ENCODE measurements around the gene TGFB1I1. TPM values are rescaled to one million over a fixed set of nuclear protein-coding genes. Genes with fewer than 3 reads are reported as not detected.
"Not testable (repeated sequence)": the region's sequence is repeated elsewhere in the genome, so short reads cannot be mapped to it uniquely, and the experiment has no call there.

The TGFB1I1 gene
- total RNA-seq, 8 experiments from 2014 or later, result 0.87 to 18.3 (median 3.0) TPM

DNA sequence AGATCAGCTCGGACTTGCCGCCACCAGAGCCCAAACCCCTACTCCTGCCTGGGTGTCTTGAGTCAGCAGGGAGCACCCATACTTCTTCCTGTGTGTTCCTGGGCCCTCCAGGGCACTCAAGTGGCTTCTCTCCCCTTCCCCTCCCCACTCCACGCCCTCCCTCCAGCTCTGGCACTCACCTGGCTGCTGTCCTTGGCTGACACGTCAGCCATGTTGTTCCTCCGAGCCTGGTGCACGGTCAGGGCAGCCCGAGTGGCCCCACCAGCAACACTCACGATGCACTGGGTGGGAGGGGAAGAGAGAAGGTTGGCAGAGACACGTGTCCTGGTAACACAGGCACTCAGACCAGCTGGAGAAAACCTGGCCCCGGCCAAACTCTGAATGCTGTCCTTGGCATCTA, 24.7 kb downstream of the TGFB1I1 start:
- ATAC-seq (replicated peaks in 6 of 8), result no peak
- H3K27ac ChIP-seq, result no peak overlapping the region
- 95 to 100% (median 100%) methylated on average over 3 to 4 of the region's 10 CpGs; no CpG with 5 or more reads in 7 of the 10 experiments for WGBS, 10 experiments
- in situ Hi-C loops (cut with MboI; ENCODE audit: low pct_unique_long_range_greater_than_20kb in 2 of 9, low sequenced_read_pairs in 9 of 9, unreplicated experiment in 9 of 9), result no loop called here
- no peak overlapping the region for H3K4me3 ChIP-seq
- no peaks in the 10 kb centered on the region for H3K4me1 ChIP-seq (replicated peaks in 1 of 2)

DNA sequence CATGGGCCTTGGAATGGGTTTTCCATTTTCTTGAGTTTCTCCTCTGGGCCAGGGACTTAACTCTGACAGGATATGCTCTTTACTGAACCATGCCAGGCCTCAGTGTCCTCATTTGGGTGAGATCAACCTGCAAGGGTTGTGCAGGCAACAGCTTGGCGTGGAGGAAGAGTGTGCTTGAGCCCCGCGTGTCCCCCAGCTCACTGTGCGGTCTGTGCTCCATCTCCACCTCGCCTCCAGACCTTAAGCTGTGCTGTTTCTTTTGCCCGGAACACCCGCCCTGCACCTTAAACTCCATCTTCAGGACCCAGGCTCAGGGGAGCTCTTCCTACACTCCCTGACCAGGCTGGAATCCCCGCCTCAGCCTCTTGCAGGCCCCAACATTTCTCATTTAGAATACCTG, 26.5 kb downstream of the TGFB1I1 start:
- WGBS, 10 experiments, result 90 to 100% (median 93%) methylated on average over 1 to 7 of the region's 8 CpGs; no CpG with 5 or more reads in 5 of the 10 experiments
- ATAC-seq (replicated peaks in 6 of 8), result no peak
- no peak overlapping the region for H3K27ac ChIP-seq
- H3K4me1 ChIP-seq (replicated peaks in 1 of 2), result no peaks in the 10 kb centered on the region
- in situ Hi-C loops (cut with MboI; ENCODE audit: low pct_unique_long_range_greater_than_20kb in 2 of 9, low sequenced_read_pairs in 9 of 9, unreplicated experiment in 9 of 9), result no loop called here
- no peak overlapping the region for H3K4me3 ChIP-seq

DNA sequence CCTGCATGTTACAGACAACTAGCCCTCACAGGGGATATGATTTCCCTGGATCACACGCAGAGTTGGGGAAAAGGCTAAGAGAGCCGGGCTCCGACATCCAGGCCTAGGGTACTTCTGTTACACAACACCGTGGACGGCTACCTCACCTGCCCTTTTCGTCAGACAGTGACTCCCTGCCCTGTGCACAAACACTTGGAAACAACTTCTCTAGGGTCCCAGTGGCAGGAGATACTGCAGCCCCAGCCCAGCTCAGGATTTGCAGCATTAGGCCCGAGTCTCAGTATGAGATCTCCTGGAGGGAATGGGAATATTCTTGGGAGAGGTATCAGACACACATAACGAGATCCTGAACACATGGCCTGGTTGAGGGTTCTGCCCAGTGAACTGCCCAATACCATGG, 28.0 kb downstream of the TGFB1I1 start:
- H3K4me1 ChIP-seq (replicated peaks in 1 of 2), result no peaks in the 10 kb centered on the region
- WGBS, 10 experiments, result 75 to 100% (median 97%) methylated on average over 1 to 6 of the region's 8 CpGs; no CpG with 5 or more reads in 3 of the 10 experiments
- no peak overlapping the region for H3K4me3 ChIP-seq
- ATAC-seq (replicated peaks in 6 of 8), result no peak
- in situ Hi-C loops (cut with MboI; ENCODE audit: low pct_unique_long_range_greater_than_20kb in 2 of 9, low sequenced_read_pairs in 9 of 9, unreplicated experiment in 9 of 9), result loop anchor here in 2 of 9 experiments (25.0 kb wide), 1 partner anchor 187 kb away; no protein-coding TSS in a partner anchor
- no peak overlapping the region for H3K27ac ChIP-seq

DNA sequence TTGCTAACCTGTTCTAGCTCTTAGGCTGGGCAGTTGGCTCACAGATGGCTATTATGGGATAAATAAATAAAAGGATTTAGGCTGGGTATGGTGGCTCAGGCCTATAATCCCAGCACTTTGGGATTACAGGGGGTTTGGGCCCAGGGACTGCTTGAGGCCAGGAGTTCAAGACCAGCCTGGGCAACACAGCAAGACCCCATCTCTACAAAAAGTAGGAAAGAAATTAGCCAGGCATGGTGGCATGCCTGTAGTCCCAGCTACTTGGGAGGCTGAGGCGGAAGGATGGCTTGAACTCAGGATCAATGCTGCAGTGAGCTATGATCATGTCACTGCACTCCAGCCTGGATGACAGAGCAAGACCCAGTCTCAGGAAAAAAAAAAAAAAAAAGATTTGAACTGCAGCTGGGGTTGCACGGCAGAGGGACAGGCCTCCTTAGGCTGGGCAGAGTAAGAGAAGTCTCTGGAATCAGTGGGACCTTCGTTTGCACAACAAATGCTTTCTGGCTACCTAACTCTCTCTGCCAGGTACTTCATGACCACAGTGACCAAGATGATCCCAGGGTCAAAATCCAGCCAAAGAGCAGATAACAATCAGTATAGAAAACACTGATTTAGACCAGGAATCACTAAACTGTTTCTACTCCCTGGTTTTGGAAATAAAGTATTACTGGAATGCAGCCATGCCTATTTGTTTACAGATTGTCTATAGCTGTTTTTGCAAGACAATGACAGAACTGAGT, 29.4 kb downstream of the TGFB1I1 start:
- in situ Hi-C loops (cut with MboI; ENCODE audit: low pct_unique_long_range_greater_than_20kb in 2 of 9, low sequenced_read_pairs in 9 of 9, unreplicated experiment in 9 of 9), result loop anchor here in 2 of 9 experiments (25.0 kb wide), 1 partner anchor 186 kb away; no protein-coding TSS in a partner anchor
- WGBS, 10 experiments, result 40 to 61% (median 51%) methylated on average over 1 to 3 of the region's 3 CpGs; no CpG with 5 or more reads in 5 of the 10 experiments
- no peak overlapping the region for H3K4me3 ChIP-seq
- H3K27ac ChIP-seq, result no peak overlapping the region
- H3K4me1 ChIP-seq (replicated peaks in 1 of 2), result no peaks in the 10 kb centered on the region
- peak in 1 of 8 experiments; percentile 36 for ATAC-seq (replicated peaks in 6 of 8)

DNA sequence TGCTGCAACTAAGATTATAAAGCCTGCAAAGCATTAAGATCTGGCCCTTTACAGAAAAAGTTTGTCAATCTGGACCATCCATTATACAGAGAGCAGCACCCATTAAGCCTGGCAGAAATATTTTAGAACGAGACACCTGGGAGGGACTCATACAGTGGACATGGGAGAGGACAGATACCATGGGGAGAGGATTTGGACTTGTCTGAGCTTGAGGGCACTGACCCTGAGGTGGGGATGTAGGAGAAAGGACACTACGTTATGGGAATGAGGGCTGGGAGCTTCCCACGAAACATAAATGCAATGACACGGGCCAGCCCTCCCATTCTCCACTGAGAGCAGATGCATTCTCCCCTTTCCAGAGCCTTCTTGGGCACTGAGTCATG, 30.0 kb downstream of the TGFB1I1 start:
- in situ Hi-C loops (cut with MboI; ENCODE audit: low pct_unique_long_range_greater_than_20kb in 2 of 9, low sequenced_read_pairs in 9 of 9, unreplicated experiment in 9 of 9), result loop anchor here in 2 of 9 experiments (25.0 kb wide), 1 partner anchor 185 kb away; no protein-coding TSS in a partner anchor
- H3K4me3 ChIP-seq, result no peak overlapping the region
- no peak overlapping the region for H3K27ac ChIP-seq
- H3K4me1 ChIP-seq (replicated peaks in 1 of 2), result peaks cover 3% of the 10 kb centered on the region in 2 donors
- ATAC-seq (replicated peaks in 6 of 8), result no peak
- WGBS, 10 experiments, result 53 to 93% (median 68%) methylated on average over 1 to 4 of the region's 4 CpGs; no CpG with 5 or more reads in 4 of the 10 experiments

DNA sequence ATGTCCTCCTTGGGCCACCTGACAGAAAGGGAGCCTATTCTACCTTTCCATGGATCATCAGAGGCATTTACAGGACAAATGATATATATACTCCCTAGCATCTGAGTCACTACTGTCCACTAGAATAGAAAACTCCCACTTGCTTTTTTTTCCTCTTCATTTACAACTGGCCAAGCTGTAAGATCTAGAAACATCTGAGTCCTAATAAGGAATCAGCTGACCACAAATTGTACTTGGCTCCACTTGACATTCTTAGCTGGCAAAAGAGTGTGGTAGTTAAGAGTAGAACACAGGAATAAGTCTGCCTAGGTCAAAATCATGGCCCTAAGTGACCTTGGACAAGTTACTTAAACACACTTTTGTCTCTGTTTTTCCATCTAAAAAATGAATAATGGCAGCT, 31.0 kb downstream of the TGFB1I1 start:
- Histone ChIP-seq H3K27ac (no peak overlapping the region), H3K4me3 (no peak overlapping the region), H3K4me1 (replicated peaks in 1 of 2) (peaks cover 7% of the 10 kb centered on the region in 2 donors)
- in situ Hi-C loops (cut with MboI; ENCODE audit: low pct_unique_long_range_greater_than_20kb in 2 of 9, low sequenced_read_pairs in 9 of 9, unreplicated experiment in 9 of 9), result loop anchor here in 2 of 9 experiments (25.0 kb wide), 1 partner anchor 184 kb away; no protein-coding TSS in a partner anchor
- ATAC-seq (replicated peaks in 6 of 8), result peak in 2 of 8 experiments; percentile 22 to 34

DNA sequence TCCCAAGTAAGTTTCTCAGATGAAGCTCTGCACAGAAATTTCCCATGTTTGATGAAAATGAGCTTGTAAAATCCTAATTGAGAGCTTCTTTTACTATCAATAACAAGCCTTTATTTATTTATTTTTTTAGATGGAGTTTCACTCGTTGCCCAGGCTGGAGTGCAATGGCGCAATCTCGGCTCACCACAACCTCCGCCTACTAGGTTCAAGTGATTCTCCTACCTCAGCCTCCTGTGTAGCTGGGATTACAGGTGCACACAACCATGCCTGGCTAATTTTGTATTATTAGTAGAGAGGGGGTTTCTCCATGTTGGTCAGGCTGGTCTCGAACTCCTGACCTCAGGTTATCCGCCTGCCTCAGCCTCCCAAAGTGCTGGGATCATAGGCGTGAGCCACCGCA, 31.6 kb downstream of the TGFB1I1 start:
- not testable (repeated sequence) for H3K4me1 ChIP-seq (replicated peaks in 1 of 2); ATAC-seq (replicated peaks in 6 of 8); H3K4me3 ChIP-seq; H3K27ac ChIP-seq
- in situ Hi-C loops (cut with MboI; ENCODE audit: low pct_unique_long_range_greater_than_20kb in 2 of 9, low sequenced_read_pairs in 9 of 9, unreplicated experiment in 9 of 9), result loop anchor here in 2 of 9 experiments (25.0 kb wide), 1 partner anchor 184 kb away; no protein-coding TSS in a partner anchor
- WGBS, 10 experiments, result 75 to 100% (median 93%) methylated on average over 2 to 7 of the region's 8 CpGs; no CpG with 5 or more reads in 1 of the 10 experiments

DNA sequence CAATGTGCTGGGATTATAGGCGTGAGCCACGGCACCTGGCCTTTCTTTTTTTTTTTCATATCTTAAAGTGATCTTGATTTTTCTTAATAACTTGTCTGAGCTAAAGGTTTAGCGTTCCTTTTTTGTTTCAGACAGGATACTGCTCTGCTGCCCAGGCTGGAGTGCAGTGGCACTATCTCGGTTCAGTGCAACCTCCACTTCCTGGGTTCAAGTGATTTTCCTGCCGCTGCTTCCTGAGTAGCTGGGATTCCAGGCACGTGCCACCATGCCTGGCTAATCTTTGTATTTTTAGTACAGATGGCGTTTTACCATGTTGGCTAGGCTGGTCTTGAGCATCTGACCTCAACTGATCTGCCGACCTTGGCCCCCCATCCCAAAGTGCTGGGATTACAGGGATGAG, 32.2 kb downstream of the TGFB1I1 start:
- Histone ChIP-seq H3K27ac (no peak overlapping the region), H3K4me3 (no peak overlapping the region), H3K4me1 (replicated peaks in 1 of 2) (peaks cover 7 to 9% of the 10 kb centered on the region in 2 donors)
- no peak for ATAC-seq (replicated peaks in 6 of 8)
- whole genome bisulfite sequencing, 10 experiments, result 80 to 100% (median 94%) methylated on average over 2 to 8 of the region's 8 CpGs
- in situ Hi-C loops (cut with MboI; ENCODE audit: low pct_unique_long_range_greater_than_20kb in 2 of 9, low sequenced_read_pairs in 9 of 9, unreplicated experiment in 9 of 9), result loop anchor here in 2 of 9 experiments (25.0 kb wide), 1 partner anchor 183 kb away; no protein-coding TSS in a partner anchor

DNA sequence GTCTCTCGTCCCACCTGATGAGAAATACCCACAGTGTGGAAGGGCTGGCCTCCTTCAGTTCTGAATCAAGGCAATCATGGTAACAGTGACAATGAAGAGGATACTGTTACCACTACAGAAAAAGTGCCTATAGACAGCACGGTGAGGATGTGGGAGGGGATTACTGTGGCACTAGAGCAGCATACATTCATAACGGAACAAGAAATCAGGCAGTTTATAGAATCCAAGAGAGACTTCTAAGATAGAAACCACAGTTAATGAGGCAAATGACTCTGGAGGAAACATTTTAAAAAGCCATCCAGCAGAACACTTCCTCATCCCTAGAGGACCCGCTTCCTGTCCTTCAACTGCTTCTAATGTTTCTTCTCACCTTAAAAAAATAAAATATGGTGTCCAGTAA, 33.5 kb downstream of the TGFB1I1 start:
- WGBS, 10 experiments, result 76 to 100% (median 90%) methylated on average over 1 to 4 of the region's 4 CpGs; no CpG with 5 or more reads in 1 of the 10 experiments
- ATAC-seq (replicated peaks in 6 of 8), result no peak
- in situ Hi-C loops (cut with MboI; ENCODE audit: low pct_unique_long_range_greater_than_20kb in 2 of 9, low sequenced_read_pairs in 9 of 9, unreplicated experiment in 9 of 9), result loop anchor here in 2 of 9 experiments (25.0 kb wide), 1 partner anchor 182 kb away; no protein-coding TSS in a partner anchor
- H3K27ac ChIP-seq, result no peak overlapping the region
- peaks cover 14 to 15% of the 10 kb centered on the region in 2 donors for H3K4me1 ChIP-seq (replicated peaks in 1 of 2)
- H3K4me3 ChIP-seq, result no peak overlapping the region

DNA sequence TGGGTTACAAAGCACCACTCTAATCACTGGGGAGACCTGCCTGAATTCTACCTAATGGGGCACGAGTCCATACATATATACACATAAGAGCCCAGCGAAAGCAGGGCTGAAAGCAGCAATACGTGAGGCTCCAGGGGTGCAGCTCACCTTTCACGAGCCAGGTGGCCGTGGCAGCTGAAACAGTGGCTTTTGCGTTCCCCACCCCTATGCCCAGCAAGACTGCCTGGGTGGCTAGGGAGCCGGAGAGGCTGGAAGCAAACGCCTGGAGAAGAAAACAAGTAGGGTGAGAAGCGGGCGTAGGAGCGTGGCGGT, 35.6 kb downstream of the TGFB1I1 start:
- ATAC-seq (replicated peaks in 6 of 8), result no peak
- H3K27ac ChIP-seq, result peak overlapping the region; percentile 88 to 98
- in situ Hi-C loops (cut with MboI; ENCODE audit: low pct_unique_long_range_greater_than_20kb in 2 of 9, low sequenced_read_pairs in 9 of 9, unreplicated experiment in 9 of 9), result loop anchor here in 2 of 9 experiments (25.0 kb wide), 1 partner anchor 180 kb away; no protein-coding TSS in a partner anchor
- H3K4me3 ChIP-seq, result peak overlapping the region; percentile 74 to 100 (median 89)
- 0 to 16% (median 0%) methylated on average over 1 to 5 of the region's 12 CpGs; no CpG with 5 or more reads in 6 of the 10 experiments for WGBS, 10 experiments
- H3K4me1 ChIP-seq (replicated peaks in 1 of 2), result peaks cover 14 to 15% of the 10 kb centered on the region in 2 donors

DNA sequence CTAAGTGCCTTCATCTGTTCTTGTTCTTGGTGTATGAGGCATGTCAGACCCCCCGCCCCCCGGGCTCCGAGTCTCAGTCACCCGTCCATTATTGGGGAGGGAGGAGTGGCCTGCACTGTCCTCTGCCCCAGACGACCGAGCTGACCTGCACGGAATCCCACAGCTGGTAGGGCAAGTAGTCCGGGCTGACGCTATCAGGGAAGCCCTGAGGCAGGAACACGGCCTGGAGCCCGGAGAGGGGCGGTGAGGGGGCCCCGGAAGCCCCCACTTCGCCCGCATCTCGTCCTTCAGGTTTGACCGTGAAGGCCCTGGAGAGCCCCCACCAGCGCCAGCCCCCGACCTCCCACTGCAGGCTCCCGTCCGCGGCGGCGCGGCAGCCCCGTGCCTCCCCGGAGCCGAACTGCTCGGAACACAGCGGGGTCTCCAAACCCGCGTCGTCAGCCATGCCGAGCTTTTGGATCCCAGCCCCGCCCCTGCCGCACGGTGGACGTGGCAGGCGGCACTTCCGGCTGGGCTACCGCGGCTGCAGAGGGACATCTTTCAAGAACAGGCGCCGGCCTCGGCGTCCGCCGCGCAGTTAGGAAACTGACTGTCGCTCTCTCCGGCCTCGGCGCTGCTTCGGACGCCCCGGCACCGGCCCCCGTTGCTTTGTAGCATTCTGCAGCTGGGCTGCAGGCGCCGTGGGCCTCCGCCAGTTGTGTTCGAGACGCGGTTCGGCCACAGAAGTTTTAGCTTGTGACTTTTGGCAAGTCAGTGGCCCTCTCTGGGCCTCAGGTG, 36.2 kb downstream of the TGFB1I1 start, which contains the start of gene RUSF1:
TSS of gene RUSF1 (minus strand) at position 463 of the 777 bp plus-strand sequence. CDS start at position 445, 18 bp downstream.
- peak; percentile 88 to 97 (median 94) for ATAC-seq (replicated peaks in 6 of 8)
- in situ Hi-C loops (cut with MboI; ENCODE audit: low pct_unique_long_range_greater_than_20kb in 2 of 9, low sequenced_read_pairs in 9 of 9, unreplicated experiment in 9 of 9), result loop anchor here in 2 of 9 experiments (25.0 kb wide), 1 partner anchor 179 kb away; no protein-coding TSS in a partner anchor
- WGBS, 10 experiments, result 0% methylated on average over 1 to 8 of the region's 65 CpGs; no CpG with 5 or more reads in 6 of the 10 experiments
- H3K27ac ChIP-seq, result peak within 1 kb of the TSS; percentile 88 to 98
- H3K4me1 ChIP-seq (replicated peaks in 1 of 2), result peaks cover 14 to 15% of the 10 kb centered on the region in 2 donors
- peak within 1 kb of the TSS; percentile 74 to 100 (median 89) for H3K4me3 ChIP-seq

DNA sequence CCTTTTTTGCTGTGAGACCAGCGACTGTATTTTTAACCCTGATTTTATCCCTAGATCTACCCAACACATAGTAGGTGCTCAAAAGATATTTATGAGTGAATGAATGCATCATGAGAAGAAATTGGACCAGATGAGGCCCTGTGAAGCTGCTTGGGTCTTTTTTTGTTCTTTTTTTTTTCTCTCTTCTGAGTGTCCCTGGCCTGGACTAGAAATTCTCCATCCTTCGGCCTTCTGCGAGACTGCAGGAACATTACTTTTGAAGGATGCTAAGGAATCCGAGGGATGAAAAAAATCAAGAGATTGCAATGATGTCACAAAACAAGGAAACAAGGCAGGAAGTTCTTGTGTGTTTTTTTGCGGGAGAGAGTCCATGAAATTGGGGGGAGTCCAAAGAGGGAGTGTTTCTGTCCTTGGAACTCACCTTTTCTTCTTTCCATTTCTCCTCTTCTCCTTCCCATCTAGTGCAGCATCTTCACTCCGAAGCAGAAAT, 36.8 kb downstream of the TGFB1I1 start:
- 6 to 50% (median 21%) methylated on average over 2 to 6 of the region's 6 CpGs; no CpG with 5 or more reads in 1 of the 10 experiments for WGBS, 10 experiments
- Histone ChIP-seq H3K27ac (peak overlapping the region; percentile 88 to 98), H3K4me1 (replicated peaks in 1 of 2) (peaks cover 14 to 15% of the 10 kb centered on the region in 2 donors), H3K4me3 (peak overlapping the region; percentile 74 to 100 (median 89))
- in situ Hi-C loops (cut with MboI; ENCODE audit: low pct_unique_long_range_greater_than_20kb in 2 of 9, low sequenced_read_pairs in 9 of 9, unreplicated experiment in 9 of 9), result loop anchor here in 2 of 9 experiments (25.0 kb wide), 1 partner anchor 179 kb away; no protein-coding TSS in a partner anchor
- ATAC-seq (replicated peaks in 6 of 8), result peak; percentile 0 to 12 (median 6)
